OCI-M2 (cell line): ENCODE data around the gene RETREG2.
"Not testable (repeated sequence)": the region's sequence is repeated elsewhere in the genome, so short reads cannot be mapped to it uniquely, and the experiment has no call there.

Experiments used
- DNase-seq: peaks from one replicate; lab custom pipeline; 2025; ENCODE audit not compliant: unreplicated experiment; lab: John Stamatoyannopoulos, UW

Gene RETREG2

DNA sequence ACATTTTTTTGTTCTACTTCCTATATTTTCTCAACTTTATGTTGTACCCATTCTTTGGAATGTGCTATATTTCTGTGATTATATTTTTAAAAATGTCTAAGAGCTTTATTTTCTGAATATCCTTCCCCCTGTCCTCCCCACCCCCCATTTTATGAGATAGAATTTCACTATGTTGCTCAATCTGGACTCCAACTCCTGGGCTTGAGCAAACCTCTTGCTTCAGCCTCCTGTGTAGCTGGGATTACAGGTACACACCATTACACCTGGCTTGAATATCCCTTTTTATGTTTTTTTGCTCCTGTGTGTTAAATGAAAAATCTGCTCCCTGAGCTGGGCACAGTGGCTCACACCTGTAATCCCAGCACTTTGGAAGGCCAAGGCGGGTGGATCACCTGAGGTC is 19.3 kb downstream of the RETREG2 start:
- DNase-seq: no peak

DNA sequence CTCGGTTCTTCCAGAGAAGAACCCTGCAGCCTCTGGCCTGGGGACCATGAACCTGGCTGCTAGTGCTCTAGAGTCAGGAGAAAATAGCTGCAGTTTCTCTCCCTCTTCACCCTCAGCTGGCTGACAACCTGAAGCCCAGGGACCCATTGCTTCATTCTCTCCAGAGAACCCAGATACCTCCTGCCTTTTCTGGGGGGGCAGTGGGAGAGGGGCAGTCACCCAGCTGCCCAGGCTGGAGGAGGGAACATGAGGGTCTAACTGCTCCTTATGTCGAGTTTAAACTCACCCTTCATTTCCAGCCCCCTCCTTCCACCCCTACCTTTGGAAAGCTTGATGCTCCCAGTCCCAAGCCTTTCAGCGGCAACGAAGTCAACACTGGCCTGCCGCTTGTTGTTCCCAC is 20.9 kb downstream of the RETREG2 start:
- DNase-seq: no peak

DNA sequence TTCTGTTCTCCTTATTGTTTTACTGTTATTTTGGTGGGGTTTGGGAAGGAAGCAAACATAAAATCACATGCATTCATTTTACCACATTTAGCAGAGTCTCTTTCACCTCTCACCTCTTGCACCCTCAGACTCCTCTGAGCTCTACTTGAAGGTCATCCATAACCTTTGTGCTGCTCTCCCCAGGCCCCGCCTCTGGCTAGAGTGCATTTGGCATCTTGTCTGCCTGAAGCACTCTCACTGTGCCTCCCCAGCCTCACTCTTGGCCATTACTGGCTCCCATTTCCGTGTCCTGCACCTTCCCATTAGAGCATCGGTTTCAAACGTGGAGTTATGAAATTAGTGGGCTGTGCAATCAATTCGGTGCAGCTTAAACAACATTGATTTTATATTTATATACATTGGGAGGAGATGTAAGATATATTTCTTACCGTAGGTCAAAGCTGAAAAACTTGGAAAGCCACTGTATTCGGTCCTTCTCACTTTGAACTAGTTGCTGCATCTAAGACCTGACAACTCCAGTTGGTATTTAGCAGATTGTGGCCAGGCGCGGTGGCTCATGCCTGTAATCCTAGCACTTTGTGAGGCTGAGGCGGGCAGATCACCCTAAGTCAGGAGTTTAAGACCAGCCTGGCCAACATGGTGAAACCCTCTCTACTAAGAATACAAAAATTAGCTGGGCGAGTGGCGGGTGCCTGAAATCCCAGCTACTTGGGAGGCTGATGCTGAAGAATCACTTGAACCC is 21.6 kb downstream of the RETREG2 start:
- no peak for DNase-seq

DNA sequence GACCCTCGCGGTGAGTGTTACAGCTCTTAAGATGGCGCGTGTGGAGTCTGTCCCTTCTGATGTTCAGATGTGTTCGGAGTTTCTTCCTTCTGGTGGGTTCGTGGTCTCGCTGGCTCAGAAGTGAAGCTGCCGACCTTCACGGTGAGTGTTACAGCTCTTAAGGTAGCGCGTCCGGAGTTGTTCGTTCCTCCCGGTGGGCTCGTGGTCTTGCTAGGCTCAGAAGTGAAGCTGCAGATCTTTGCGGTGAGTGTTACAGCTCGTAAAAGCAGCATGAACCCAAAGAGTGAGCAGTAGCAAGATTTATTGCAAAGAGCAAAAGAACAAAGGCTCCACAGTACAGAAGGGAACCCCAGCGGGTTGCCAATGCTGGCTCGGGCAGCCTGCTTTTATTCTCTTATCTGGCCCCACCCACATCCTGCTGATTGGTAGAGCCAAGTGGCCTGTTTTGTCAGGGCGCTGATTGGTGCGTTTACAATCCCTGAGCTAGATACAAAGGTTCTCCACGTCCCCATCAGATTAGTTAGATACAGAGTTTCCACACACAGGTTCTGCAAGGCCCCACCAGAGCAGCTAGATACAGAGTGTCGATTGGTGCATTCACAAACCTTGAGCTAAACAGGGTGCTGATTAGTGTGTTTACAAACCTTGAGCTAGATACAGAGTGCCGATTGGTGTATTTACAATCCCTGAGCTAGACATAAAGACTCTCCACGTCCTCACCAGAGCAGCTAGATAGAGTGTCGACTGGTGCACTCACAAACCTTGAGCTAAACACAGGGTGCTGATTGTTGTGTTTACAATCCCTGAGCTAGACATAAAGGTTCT is 22.6 kb downstream of the RETREG2 start:
- not testable (repeated sequence) for DNase-seq

DNA sequence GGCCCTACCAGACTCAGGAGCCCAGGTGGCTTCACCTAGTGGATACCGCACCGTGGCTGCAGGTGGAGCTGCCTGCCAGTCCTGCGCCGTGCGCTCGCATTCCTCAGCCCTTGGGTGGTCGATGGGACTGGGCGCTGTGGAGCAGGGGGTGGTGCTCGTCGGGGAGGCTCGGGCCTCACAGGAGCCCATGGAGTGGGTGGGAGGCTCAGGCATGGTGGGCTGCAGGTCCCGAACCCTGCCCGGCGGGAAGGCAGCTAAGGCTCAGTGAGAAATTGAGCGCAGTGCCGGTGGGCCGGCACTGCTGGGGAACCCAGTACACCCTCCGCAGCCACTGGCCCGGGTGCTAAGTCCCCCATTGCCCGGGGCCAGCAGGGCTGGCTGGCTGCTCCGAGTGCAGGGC is 23.3 kb downstream of the RETREG2 start:
- DNase-seq: not testable (repeated sequence)

DNA sequence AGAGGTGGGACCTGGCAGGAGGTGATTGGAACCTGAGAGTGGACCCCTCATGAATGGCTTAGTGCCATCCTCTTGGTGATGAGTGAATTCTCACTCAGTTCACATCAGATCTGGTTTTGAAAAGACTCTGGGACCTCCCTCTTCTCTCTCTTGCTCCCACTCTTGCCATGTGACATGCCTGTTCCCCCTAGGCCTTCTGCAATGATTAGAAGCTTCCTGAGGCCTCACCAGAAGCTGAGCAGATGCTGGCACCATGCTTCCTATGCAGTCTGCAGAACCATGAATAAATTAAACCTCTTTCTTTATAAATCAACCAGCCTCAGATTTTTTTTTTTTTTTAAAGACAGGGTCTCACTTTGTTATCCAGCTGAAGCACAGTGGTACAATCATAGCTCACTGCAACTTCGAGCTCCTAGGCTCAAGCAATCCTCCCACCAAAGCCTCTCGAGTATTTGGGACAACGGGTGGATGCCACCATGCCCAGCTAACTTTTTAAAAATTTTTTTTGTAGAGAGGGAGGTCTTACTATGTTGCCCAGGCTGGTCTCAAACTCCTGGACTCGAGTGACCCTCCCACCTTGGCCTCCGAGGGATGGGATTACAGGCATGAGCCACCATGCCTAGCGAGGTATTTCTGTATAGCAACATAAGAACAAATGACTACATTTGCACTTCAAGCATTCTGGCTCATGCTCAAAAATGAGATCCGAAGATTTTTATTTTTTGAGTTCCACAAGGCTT is 26.5 kb downstream of the RETREG2 start:
- DNase-seq: no peak

DNA sequence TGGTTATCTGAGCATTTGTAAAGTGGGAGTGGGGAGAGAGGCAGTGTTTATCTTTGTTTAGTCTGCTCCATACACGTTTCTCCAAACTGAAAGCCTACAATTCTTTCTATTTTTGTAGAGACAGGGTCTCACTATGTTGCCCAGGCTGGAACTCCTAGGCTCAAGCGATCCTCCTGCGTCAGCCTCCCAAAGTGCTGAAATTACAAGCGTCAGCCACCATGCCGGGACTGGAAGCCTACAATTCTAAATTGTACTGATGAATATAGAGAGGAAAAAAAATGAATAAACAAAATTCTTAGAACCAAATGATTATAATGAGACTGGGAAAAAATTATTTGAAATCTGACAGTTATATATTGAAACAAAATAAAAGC is 27.1 kb downstream of the RETREG2 start:
- DNase-seq: no peak

DNA sequence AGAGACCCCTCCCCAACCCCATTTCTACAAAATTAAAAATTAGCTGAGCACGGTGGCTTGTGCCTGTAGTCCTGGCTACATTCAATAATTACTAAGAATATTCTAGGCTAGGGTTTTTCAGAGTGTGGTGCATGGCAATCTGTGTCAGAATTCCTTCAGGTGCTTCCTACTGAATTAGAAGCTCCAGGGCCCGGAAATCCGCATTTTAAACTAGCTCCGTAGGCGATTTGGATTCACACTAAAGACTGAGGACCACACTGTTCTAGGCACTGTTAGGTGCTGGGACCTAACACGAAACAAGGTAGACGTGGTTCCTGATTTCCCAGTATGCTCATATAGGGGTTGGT is 27.9 kb downstream of the RETREG2 start:
- no peak for DNase-seq

DNA sequence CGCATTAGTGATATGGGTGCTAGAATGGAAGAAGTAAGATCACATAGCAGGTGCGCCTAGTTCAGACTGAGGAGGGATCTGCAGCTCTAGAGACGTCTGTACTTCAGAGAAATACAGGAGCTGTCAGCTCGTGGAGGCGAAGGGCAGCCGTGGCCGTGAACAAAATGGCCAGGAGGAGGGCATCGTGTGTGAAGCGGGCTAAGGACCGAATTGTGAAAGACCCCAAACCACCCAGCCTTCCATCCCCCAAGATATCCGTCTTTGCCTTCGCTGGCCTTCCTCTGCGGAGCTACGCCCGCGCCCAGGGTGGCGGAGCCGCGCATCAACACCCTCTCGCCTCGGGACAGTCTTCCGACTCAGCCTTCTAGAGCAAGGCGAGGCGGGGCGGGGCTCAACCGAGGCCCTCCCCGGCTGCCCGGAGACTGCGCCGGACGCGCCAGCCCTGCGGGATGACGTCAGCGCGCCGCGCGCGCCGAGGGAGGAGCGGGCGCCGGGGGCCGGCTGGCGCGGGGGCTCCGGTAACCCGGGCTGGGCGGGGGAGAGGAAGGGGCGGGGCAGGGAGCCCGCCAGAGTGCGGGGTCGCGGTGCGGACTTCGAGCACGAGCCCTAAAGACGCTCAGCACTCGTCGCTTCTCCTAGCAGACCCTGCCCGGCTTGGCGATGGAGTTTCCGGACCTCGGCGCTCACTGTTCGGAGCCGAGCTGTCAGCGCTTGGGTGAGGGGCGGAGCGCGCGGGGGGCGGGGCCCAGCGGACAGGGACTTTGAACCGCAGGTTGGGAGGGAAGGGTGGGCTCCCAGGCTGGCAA is 28.5 kb downstream of the RETREG2 start, which contains the start of gene ZFAND2B:
Gene ZFAND2B, plus strand, starts transcription at position 455 of the 806 bp plus-strand sequence. Its CDS starts 206 bp downstream, at position 661.
- peak; percentile 62 for DNase-seq

DNA sequence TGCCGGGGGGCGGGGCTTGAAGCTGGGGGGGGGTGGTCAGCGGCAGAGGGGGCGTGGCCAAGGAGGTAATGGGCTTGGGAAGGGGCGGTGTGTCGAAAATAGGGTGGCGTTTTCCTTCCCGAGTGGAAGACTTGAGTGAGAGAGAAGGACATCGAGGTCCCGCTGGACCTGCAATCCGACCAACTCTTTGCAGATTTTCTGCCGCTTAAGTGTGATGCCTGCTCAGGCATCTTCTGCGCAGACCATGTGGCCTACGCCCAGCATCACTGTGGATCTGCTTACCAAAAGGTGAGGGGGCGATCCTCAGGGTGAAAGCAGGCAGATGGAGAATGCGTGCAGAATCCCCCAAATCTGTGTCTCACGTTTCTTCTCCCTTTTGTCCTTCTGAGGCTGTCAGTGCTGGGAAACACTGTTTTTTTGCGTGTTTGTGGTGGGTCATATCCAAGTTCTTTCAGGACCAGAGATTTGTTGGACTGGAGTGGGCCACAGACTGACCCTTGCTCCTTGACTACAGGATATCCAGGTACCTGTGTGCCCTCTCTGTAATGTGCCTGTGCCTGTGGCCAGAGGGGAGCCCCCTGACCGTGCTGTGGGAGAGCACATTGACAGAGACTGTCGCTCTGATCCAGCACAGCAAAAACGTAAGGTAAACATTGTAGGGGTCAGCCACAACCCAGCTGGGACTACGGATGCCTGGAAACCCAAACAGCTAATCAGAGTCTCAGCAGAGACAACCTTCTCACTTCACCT is 29.2 kb downstream of the RETREG2 start:
- peak; percentile 57 for DNase-seq

DNA sequence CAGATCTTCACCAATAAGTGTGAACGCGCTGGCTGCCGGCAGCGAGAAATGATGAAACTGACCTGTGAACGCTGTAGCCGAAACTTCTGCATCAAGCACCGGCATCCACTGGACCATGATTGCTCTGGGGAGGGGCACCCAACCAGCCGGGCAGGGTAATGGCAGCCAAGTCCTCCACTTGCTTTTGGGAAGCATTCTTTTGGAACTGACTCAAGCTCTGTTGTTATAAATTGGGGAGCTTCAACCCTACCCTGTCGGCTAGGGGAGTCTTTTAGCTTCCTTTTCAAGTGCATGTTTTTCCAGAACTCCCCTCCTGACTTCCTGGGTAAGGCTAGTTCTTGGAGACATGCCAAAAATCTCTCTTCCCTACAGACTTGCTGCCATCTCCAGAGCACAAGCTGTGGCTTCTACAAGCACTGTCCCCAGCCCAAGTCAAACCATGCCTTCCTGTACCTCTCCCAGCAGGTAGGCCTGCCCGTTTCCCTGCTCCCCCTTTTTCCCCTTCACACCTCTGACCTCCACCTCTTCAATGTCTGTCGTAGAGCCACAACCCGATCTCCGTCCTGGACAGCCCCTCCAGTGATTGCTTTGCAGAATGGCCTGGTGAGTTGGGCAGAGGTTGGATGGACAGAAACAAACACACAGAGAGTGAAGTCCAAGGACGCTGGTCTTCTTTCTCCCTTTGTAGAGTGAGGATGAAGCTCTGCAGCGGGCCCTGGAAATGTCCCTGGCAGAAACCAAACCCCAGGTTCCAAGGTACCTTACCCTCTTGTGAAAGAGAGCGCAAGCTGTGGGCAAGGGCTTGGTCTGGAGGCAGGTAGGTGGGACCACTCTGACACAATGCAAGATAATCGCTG is 30.0 kb downstream of the RETREG2 start:
- no peak for DNase-seq

DNA sequence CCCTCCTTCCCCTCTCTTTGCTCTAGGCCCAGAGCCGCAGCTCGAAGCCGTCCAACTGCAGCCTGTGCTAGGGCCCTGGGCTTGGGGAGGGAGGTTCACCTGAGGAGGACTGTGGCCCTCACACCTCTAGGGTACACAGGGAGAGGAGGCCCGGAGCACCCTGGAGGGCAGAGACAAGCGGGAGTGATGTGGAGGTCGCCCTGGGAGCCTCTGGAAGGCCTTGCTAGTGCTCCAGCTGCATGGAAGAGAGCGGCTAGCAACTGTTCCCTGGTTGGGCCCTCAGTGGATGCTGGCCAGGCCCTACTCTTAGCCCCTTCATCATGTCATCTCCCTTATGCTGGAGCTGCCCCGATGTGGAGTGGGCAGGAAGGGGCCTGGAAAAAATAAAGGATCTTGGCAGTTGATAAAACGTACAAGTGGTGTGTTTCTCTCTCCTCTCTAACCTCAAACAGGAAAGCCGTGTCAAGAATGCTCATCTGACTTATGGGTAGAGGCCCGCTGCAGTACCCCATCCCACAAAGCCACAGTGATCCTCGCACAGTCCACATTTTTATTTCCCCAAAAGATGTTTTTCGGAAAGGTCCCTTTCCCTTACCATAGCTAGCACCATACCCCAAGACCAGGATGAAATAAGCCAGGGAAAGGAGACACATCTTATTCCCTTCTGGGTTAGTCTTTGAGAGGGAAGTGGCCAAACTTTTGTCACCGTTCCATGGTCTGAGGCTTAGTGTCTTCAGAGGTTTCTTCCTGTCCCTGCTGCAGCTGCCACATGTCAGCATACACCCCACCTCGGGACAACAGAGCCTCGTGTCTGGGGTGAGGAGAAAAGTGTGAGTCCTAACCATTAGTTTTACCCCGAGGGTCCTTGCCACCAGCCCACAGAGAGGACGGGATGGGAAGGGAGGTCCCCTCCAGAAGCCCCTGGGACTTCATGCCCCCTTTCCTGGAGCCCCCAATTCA is 31.4 kb downstream of the RETREG2 start:
- DNase-seq: no peak

DNA sequence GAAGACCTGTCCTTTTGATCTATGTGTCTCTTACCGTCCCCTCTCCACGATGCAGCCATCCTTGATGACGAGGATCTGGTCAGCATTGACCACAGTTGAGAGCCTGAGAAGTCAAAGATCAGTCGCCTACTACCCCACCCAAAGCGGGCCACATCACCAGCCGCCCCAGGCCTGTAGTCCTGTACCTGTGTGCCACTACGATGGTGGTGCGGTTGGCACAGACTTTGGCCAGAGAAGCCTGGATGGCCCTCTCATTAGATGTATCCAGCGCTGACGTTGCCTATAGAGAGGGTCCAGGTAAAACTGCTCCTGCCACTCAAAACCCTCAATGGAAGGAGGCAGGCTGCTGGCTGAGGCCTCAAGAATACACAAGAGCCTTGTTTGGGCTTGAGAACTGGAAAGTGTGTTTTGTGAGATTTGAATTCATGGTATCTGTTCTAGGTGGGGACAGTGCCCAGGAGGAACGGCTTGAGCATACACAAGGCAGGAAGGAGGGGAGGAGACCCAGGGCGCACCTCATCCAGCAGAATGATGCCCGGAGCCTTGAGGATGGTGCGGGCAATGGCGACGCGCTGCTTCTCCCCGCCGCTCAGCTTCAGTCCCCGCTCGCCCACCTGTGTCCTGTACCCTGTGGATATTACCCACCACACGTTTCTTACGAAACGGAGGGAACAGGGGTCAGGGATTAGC is 32.3 kb downstream of the RETREG2 start:
- DNase-seq: no peak

DNA sequence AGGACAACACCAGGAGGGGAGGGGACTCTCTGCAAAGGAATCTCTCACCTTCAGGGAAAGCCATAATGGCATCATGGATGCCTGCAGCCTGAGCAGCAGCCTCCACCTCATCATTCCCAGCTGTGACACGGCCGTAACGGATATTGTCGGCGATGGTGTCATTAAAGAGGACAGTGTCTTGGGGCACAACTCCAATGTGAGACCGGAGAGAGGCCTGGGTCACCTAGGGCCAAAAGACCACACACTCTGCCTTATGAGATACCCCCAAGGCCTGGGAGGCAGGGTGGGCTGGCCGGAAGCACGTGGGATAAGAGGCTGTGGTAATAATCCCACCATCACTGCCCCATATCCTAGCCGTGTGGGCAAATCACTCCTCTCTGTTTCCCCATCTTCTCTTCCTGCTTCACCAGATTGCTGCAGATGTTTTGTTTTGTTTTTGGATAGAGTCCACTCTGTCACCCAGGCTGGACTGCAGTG is 32.8 kb downstream of the RETREG2 start:
- DNase-seq: no peak

DNA sequence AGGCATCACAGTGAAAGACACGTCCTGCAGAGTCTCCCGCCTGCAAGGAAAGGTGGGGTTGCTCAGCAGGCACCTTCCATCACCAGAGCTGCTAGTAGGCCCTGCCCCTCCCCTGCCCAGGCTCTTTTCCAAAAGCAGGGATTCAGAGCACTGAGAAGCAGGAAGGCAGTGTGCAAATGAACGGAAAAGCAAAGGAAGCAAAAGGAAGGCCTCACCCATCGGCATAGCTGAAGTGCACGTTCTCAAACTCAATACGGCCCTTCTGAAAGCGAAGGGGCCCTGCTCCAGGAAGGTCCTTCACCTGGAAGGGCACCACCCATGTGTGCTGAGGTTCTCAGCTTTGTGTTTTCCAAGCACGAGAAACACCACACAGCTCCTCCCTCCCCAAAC is 34.9 kb downstream of the RETREG2 start:
- no peak for DNase-seq

DNA sequence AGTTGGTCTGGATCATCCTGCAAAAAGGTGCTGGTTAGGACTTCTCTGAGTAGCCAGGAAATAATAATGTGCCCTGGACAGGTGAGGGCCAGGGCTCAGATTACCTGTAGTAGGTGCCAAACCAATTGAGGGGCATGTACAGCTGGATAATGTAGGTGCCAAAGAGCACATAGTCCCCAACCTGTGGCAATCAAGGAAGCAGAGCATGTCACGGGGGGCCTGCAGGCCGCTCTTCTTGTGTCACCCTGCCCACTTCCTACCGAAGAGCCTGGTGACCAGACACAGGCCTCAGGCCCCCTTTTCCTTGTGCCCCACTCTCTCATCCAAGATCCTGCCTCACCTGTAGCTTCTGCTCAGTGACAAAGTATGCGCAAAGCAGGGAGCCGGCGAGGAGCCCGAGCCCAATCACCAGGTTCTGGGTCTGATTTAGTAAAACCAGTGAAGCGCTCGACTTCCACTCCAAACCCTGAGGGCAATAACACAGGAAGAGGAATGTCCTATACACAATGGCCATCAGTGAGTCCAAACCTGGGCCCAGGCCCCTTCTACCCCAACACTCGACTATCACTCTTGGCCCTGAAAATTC is 35.5 kb downstream of the RETREG2 start:
- DNase-seq: no peak

DNA sequence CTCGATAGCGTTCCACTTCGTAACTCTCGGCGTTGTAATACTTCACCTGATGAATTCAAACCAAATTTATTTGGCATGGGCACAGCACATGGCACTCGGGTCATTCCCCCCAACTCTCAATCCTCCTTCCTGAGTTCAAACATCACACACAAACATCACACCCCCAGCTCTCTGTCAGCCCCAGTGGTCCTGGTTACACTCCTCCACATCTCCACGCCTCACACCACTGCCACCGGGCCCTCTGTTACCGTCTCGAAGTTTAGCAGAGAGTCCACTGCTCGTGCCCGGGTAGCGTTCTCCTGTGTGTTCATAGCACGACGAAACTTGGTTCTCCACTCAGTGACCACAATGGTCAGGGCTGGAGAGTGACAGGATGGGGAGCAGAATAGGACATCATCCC is 36.1 kb downstream of the RETREG2 start:
- no peak for DNase-seq
